Subcutaneous abdominal adipose tissue (tissue), 5 donors: Measurements from ENCODE around the gene RAB3B.

ENCODE experiments used
- H3K27ac ChIP-seq: one replicate; pipeline ENCODE4 v1.7.0; 2013; ENCODE audit warnings: low read depth, mild to moderate bottlenecking, inconsistent platforms, low read length, moderate library complexity
- H3K27me3 ChIP-seq, 5 donors: one replicate each; pipeline ENCODE4 v1.7.0; 2013; ENCODE audit warnings: low read length in 5 of 5, inconsistent platforms in 1 of 5; ENCODE audit not compliant: control insufficient read depth in 5 of 5, insufficient read depth in 4 of 5
- H3K36me3 ChIP-seq, 5 donors: one replicate each; pipeline ENCODE4 v1.7.0; 2013; ENCODE audit warnings: low read length in 5 of 5; ENCODE audit not compliant: control insufficient read depth in 5 of 5, insufficient read depth in 5 of 5
- H3K4me1 ChIP-seq, 5 donors: one replicate each; pipeline ENCODE4 v1.7.0; 2013; ENCODE audit warnings: low read length in 5 of 5, mild to moderate bottlenecking in 3 of 5, moderate library complexity in 1 of 5; ENCODE audit not compliant: control insufficient read depth in 5 of 5, insufficient read depth in 5 of 5
- H3K4me3 ChIP-seq, 5 donors: one replicate each; pipeline ENCODE4 v1.7.0; 2013; ENCODE audit warnings: low read length in 5 of 5, low read depth in 1 of 5
- H3K9ac ChIP-seq, 5 donors: one replicate each; pipeline ENCODE4 v1.7.0; 2013; ENCODE audit warnings: low read length in 5 of 5, mild to moderate bottlenecking in 4 of 5, moderate library complexity in 3 of 5
- H3K9me3 ChIP-seq, 5 donors: one replicate each; pipeline ENCODE4 v1.7.0; 2013; ENCODE audit warnings: low read length in 5 of 5; ENCODE audit not compliant: control insufficient read depth in 5 of 5
- donor health status: healthy.
- donor health status: healthy.
- donor health status: healthy.
- donor health status: healthy.
- donor health status: healthy.

The RAB3B gene

GRCh38 chr1:51997974-51998382 lies 7.5 kb upstream of the RAB3B start:
- H3K4me1 ChIP-seq, result no peaks in the 10 kb centered on the region
- peaks cover 0 to 8% (median 4%) of the 10 kb centered on the region in 5 donors for H3K27me3 ChIP-seq
- no peaks in the 10 kb centered on the region for H3K36me3 ChIP-seq
- no peaks in the 10 kb centered on the region for H3K9me3 ChIP-seq
- no peak overlapping the region for H3K27ac ChIP-seq
- H3K4me3 ChIP-seq, result no peak overlapping the region
- no peak overlapping the region for H3K9ac ChIP-seq

- peaks cover 12 to 43% (median 25%) of the 10 kb centered on the region in 5 donors for H3K27me3 ChIP-seq
- peaks cover 0 to 7% (median 0%) of the 10 kb centered on the region in 5 donors for H3K4me1 ChIP-seq
- no peaks in the 10 kb centered on the region for H3K36me3 ChIP-seq
- H3K27ac ChIP-seq, result no peak overlapping the region
- H3K4me3 ChIP-seq, result peak overlapping the region in 3 of 5 donors; percentile 29 to 57 (median 34)
- H3K9ac ChIP-seq, result no peak overlapping the region
- no peaks in the 10 kb centered on the region for H3K9me3 ChIP-seq
These were observed 670 bp downstream of the RAB3B start for GRCh38 chr1:51989582-51990477.

GRCh38 chr1:51988254-51988653 lies 2.2 kb downstream of the RAB3B start:
- no peaks in the 10 kb centered on the region for H3K36me3 ChIP-seq
- H3K27me3 ChIP-seq, result peaks cover 8 to 40% (median 21%) of the 10 kb centered on the region in 5 donors
- H3K9me3 ChIP-seq, result no peaks in the 10 kb centered on the region
- H3K9ac ChIP-seq, result no peak overlapping the region
- H3K4me3 ChIP-seq, result no peak overlapping the region
- H3K4me1 ChIP-seq, result peaks cover 0 to 7% (median 0%) of the 10 kb centered on the region in 5 donors
- no peak overlapping the region for H3K27ac ChIP-seq

GRCh38 chr1:51986718-51987117 lies 3.8 kb downstream of the RAB3B start:
- Histone ChIP-seq H3K9me3 (no peaks in the 10 kb centered on the region), H3K27me3 (peaks cover 5 to 24% (median 9%) of the 10 kb centered on the region in 5 donors), H3K27ac (no peak overlapping the region), H3K36me3 (no peaks in the 10 kb centered on the region), H3K9ac (no peak overlapping the region), H3K4me1 (peaks cover 0 to 7% (median 0%) of the 10 kb centered on the region in 5 donors), H3K4me3 (no peak overlapping the region)

GRCh38 chr1:51982161-51982560 lies 8.3 kb downstream of the RAB3B start:
- peaks cover 0 to 3% (median 0%) of the 10 kb centered on the region in 5 donors for H3K27me3 ChIP-seq

GRCh38 chr1:51981555-51981954 lies 8.9 kb downstream of the RAB3B start:
- Histone ChIP-seq H3K9me3 (no peaks in the 10 kb centered on the region), H3K27ac (no peak overlapping the region), H3K9ac (no peak overlapping the region), H3K36me3 (no peaks in the 10 kb centered on the region), H3K4me1 (no peaks in the 10 kb centered on the region), H3K27me3 (peaks cover 0 to 6% (median 0%) of the 10 kb centered on the region in 5 donors), H3K4me3 (no peak overlapping the region)

More at GRCh38 chr1:51982161-51982560, 8.3 kb downstream of the RAB3B start:
- no peaks in the 10 kb centered on the region for H3K36me3 ChIP-seq
- H3K9me3 ChIP-seq, result no peaks in the 10 kb centered on the region
- no peak overlapping the region for H3K27ac ChIP-seq
- no peaks in the 10 kb centered on the region for H3K4me1 ChIP-seq
- no peak overlapping the region for H3K4me3 ChIP-seq
- H3K9ac ChIP-seq, result no peak overlapping the region

GRCh38 chr1:51978099-51978498 lies 12.4 kb downstream of the RAB3B start:
- H3K4me3 ChIP-seq, result no peak overlapping the region
- H3K36me3 ChIP-seq, result no peaks in the 10 kb centered on the region
- no peaks in the 10 kb centered on the region for H3K9me3 ChIP-seq
- no peak overlapping the region for H3K27ac ChIP-seq
- H3K4me1 ChIP-seq, result no peaks in the 10 kb centered on the region
- no peak overlapping the region for H3K9ac ChIP-seq
- H3K27me3 ChIP-seq, result peaks cover 0 to 6% (median 0%) of the 10 kb centered on the region in 5 donors

- Histone ChIP-seq H3K4me3 (no peak overlapping the region), H3K36me3 (no peaks in the 10 kb centered on the region), H3K9ac (no peak overlapping the region), H3K4me1 (no peaks in the 10 kb centered on the region), H3K9me3 (no peaks in the 10 kb centered on the region), H3K27me3 (peaks cover 0 to 6% (median 0%) of the 10 kb centered on the region in 5 donors), H3K27ac (no peak overlapping the region)
These were observed 13.5 kb downstream of the RAB3B start for GRCh38 chr1:51976846-51977602.

GRCh38 chr1:51973587-51974474 lies 16.7 kb downstream of the RAB3B start:
- no peaks in the 10 kb centered on the region for H3K9me3 ChIP-seq
- H3K36me3 ChIP-seq, result no peaks in the 10 kb centered on the region
- H3K4me1 ChIP-seq, result no peaks in the 10 kb centered on the region
- H3K27ac ChIP-seq, result no peak overlapping the region
- H3K9ac ChIP-seq, result no peak overlapping the region
- H3K4me3 ChIP-seq, result no peak overlapping the region
- peaks cover 0 to 6% (median 0%) of the 10 kb centered on the region in 5 donors for H3K27me3 ChIP-seq
